Large intestine (tissue), 3 donors: ENCODE measurements around the gene ZNF407. TPM values are rescaled to one million over a fixed set of nuclear protein-coding genes. Genes with fewer than 3 reads are reported as not detected.

Source experiments
- DNase-seq, 2 donors: peaks; one replicate each; pipeline versions ENCODE4 v3.0.0 to v3.0.0-alpha.2; 2013
- H3K27ac ChIP-seq: one replicate; pipeline ENCODE4 v1.5.1; 2013; ENCODE audit warnings: low read length
- H3K27me3 ChIP-seq: 2 replicates; pipeline ENCODE4 v1.6.1; 2013; ENCODE audit warnings: low read length; ENCODE audit not compliant: control insufficient read depth, insufficient read depth
- H3K36me3 ChIP-seq: 2 replicates; pipeline ENCODE4 v1.6.1; 2013; ENCODE audit warnings: low read length; ENCODE audit not compliant: control insufficient read depth, insufficient read depth
- H3K4me1 ChIP-seq: one replicate; pipeline ENCODE4 v1.6.1; 2013; ENCODE audit warnings: low read length; ENCODE audit not compliant: control insufficient read depth, insufficient read depth
- H3K4me3 ChIP-seq: one replicate; pipeline ENCODE4 v1.5.1; 2013; ENCODE audit warnings: low read length
- H3K9me3 ChIP-seq: one replicate; pipeline ENCODE4 v1.6.1; 2013; ENCODE audit warnings: mild to moderate bottlenecking, low read depth, low read length, moderate library complexity; ENCODE audit not compliant: control insufficient read depth
- WGBS: methylation state at CpG from one replicate; pipeline ENCODE4 v1.1.5; 2013; ENCODE audit warnings: low lambda C conversion rate; ENCODE audit not compliant: insufficient coverage; 5-methylcytosine and 5-hydroxymethylcytosine counted together
- polyA plus RNA-seq: library from polyadenylated mRNA; unstranded; fragments of 120-200 nt; gene quantifications from one replicate; pipeline ENCODE4 v1.2.1, GENCODE V29; 2013

ZNF407 gene
- polyA plus RNA-seq, 1 donor = 6.6 TPM

DNA sequence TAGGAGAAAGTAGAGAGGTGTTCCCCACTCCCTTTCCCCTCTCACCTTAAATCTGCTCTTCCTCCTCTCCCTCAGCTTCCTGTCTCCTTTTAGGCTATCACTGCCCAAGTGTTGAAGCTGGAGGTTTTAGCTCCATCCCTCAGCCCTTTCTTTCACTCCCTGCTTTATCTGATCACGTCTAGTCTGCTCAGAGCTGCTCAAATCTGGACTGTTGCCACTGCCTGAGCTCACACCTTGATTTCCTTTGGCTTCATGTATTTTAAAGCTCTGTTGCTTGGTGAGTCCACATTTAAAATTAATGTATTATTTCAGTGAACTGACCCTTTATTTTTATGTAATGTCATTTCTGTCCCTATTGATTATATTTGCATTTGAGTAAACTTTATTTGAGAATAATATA is 374.7 kb downstream of the ZNF407 start:
- DNase-seq = no peak
- Histone ChIP-seq H3K27ac (no peak overlapping the region), H3K9me3 (no peaks in the 10 kb centered on the region), H3K27me3 (no peaks in the 10 kb centered on the region), H3K4me3 (no peak overlapping the region), H3K4me1 (no peaks in the 10 kb centered on the region), H3K36me3 (no peaks in the 10 kb centered on the region)
- WGBS = no CpG with 5 or more reads among the region's 1 CpG

DNA sequence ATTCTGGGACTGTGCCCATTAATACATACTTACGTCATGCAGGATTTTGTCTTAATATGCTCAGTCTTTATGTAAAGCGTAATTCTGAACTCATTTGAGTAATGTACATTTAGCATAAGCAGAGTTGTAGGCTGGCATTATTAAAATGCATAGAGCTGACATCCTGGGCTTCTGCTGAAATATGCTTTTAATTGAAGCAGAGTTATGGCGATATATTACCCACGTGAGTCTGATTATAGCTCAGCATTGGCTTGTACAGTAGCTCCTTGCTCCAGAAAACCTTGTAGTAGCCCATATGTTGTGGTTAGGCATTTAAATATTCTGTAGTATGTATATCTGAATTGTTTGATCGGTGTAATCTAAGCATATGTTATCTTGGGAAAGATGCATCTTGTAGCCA is 377.3 kb downstream of the ZNF407 start:
- H3K4me1 ChIP-seq = no peaks in the 10 kb centered on the region
- no peaks in the 10 kb centered on the region for H3K36me3 ChIP-seq
- no peak overlapping the region for H3K27ac ChIP-seq
- DNase-seq = no peak
- H3K27me3 ChIP-seq = no peaks in the 10 kb centered on the region
- no peaks in the 10 kb centered on the region for H3K9me3 ChIP-seq
- WGBS = no CpG with 5 or more reads among the region's 5 CpGs
- no peak overlapping the region for H3K4me3 ChIP-seq

DNA sequence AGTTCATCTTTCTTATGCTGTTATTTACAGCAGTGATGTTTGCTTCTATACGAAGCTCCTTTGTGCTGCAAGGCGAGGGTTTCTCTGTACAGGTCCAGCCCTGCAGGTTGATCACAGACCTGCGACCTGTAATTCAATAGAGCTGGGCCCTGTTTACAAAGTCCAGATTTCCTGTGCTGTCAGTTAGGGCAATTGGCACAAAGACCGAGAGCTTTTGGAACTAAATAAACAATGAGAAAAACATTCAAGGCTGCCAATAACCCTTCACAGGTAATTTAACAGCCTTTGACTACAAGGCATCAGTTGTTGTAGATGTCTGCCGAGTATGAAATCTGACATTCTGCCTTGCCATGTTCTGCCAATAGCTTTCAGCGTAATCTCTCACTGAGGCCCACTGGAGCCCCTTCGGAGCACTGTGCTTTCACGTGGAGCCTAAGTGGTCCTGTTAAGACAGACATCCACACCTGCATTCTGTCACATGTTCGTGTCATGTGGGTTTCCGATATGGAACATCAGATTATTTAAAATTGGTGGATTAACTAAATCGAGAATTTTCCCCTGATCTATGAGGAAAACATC is 378.8 kb downstream of the ZNF407 start:
- no peak overlapping the region for H3K27ac ChIP-seq
- no peaks in the 10 kb centered on the region for H3K9me3 ChIP-seq
- no peaks in the 10 kb centered on the region for H3K36me3 ChIP-seq
- 50% methylated on average over 1 of the region's 11 CpGs for WGBS
- no peak overlapping the region for H3K4me3 ChIP-seq
- no peaks in the 10 kb centered on the region for H3K27me3 ChIP-seq
- DNase-seq = no peak
- H3K4me1 ChIP-seq = no peaks in the 10 kb centered on the region

DNA sequence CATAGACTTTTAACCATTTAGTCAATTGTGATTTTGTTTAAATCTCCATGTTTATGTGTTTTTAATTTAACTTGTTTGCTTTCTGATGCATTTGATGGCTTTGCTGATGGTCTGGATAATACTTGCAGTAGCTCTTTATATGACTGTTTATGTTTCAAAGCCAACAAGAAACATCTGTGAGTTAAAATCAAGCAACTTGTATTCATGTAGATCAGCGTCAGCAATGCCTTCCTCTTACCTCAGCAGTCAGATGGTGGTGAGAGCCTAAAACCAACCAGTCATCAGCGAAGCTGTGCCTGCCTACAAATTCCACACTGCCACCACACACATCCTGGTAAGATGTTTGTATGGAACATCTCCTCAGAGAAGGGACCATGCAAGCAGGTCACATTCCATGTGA is 379.4 kb downstream of the ZNF407 start:
- no peak for DNase-seq
- no CpG with 5 or more reads among the region's 2 CpGs for WGBS
- Histone ChIP-seq H3K27ac (no peak overlapping the region), H3K27me3 (no peaks in the 10 kb centered on the region), H3K4me1 (no peaks in the 10 kb centered on the region), H3K4me3 (no peak overlapping the region), H3K9me3 (no peaks in the 10 kb centered on the region), H3K36me3 (no peaks in the 10 kb centered on the region)

DNA sequence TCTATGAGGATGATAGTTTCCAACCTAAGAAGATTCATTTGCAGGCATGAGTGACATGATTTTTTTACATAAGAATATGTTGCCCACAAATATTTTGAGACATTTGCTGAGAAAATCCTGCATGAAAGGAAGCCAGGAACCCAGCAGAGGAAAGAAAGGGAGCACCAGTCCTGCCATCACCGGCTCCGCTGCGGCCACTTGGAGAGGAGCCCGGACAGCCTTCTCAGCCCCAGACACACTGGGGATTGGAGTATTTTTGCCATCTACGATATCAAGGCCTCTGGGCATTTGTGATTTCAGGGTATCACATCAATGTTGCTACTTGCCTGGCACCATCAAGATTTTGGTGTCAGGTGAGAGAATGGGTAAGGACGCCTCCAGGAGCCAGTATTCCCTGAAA is 383.0 kb downstream of the ZNF407 start:
- no peaks in the 10 kb centered on the region for H3K4me1 ChIP-seq
- no peaks in the 10 kb centered on the region for H3K9me3 ChIP-seq
- H3K4me3 ChIP-seq = no peak overlapping the region
- no CpG with 5 or more reads among the region's 6 CpGs for WGBS
- no peak overlapping the region for H3K27ac ChIP-seq
- H3K36me3 ChIP-seq = no peaks in the 10 kb centered on the region
- DNase-seq = no peak
- no peaks in the 10 kb centered on the region for H3K27me3 ChIP-seq

DNA sequence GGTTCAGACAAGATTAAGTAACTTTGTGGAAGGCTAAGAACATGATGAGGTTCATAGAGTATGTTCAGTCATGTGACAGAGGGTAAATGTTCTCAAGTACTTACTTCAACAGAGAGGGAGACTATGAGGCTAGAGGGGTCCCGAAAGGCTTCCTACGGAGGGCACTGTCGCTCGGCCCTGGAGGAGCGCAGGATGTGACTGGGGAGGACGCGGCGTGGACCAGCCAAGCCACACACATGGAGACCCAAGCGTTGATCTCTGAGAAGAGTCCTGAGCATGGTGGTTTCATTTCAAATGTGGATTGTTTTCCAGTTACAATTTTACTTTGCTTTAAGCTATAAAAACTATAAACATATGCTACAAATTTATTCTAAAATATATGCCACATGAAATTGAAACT is 383.8 kb downstream of the ZNF407 start:
- Histone ChIP-seq H3K4me1 (no peaks in the 10 kb centered on the region), H3K27ac (no peak overlapping the region), H3K36me3 (no peaks in the 10 kb centered on the region), H3K4me3 (no peak overlapping the region), H3K9me3 (no peaks in the 10 kb centered on the region), H3K27me3 (no peaks in the 10 kb centered on the region)
- no peak for DNase-seq
- WGBS = no CpG with 5 or more reads among the region's 9 CpGs

DNA sequence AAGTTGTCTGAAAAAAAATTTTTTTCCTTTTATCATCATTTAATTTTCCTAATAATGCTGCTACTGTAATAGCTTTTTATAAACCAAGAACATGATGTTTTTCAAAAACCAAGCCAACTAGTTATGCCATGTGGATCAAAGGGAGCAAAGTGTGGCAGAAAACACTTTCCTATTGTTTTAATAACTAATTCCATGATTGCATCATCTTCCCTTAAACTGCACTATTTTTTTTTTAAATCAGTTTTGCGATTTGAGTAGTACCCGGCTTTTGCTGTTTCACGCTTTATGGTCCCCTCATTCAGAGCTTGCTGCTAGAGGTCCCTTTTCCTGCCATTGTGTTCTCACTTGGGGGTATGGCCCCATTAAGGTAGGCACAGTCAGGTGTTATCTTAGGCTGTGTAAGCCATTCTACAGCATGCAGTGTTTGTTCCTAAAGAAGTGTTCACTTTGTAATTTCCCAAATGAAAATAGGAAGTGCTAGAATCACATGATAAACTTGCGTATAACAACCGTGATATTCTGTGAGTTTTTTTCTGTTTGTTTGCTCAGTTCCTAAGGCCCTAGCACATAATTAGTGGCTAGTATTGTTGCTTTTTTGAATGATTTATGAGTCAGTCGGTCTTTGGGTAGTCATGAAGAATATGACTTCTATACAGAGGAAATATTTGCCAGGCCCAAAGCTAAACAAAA is 385.4 kb downstream of the ZNF407 start:
- peak in 1 of 2 donors; percentile 9 for DNase-seq
- H3K4me3 ChIP-seq = no peak overlapping the region
- H3K4me1 ChIP-seq = no peaks in the 10 kb centered on the region
- 29% methylated on average over 3 of the region's 6 CpGs for WGBS
- H3K27ac ChIP-seq = no peak overlapping the region
- H3K27me3 ChIP-seq = no peaks in the 10 kb centered on the region
- H3K36me3 ChIP-seq = no peaks in the 10 kb centered on the region
- H3K9me3 ChIP-seq = no peaks in the 10 kb centered on the region

DNA sequence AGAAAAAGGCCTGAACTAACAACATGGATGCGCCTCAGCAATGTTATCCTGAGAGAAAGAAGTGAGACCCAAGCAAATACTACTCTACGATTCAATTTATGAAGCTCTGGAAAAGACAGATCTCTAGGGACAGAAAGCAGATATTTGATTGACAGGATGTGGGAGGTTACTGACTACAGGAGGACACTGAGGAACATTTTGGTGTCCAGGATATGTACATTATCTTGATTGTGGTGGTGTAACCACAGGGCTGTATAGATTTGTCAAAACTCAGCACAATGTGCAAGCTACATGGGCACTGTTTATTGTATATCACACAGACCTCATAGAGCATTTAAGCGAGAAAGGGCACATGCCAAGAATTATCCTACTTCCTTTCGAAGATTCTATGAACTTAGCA is 391.5 kb downstream of the ZNF407 start:
- WGBS = 97% methylated on average over 4 of the region's 4 CpGs

DNA sequence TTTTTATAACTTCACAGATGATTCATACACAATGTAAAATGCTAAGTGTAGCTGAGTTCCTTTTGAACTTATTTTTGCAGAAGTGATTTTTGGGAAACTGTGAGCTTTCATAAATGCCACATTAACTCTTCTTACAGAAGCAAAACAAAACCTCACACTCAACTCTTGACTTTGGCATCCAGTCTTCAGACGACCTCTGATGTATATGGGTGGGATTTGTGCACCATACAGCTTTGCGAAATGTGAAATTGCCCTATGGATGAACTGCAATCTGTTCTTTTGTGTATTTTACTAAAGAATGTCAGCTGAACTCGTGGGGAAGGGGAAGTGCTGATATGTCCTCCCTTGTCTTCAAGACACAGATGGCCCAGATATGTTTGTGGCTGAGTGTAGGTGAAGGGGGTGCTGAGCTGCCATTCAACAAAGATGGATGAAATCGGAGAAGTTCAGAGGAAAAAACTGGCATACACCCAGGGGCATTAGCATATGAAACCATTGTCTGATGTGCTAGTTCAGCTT is 393.0 kb downstream of the ZNF407 start:
- Histone ChIP-seq H3K4me3 (no peak overlapping the region), H3K36me3 (no peaks in the 10 kb centered on the region), H3K9me3 (no peaks in the 10 kb centered on the region), H3K27ac (no peak overlapping the region), H3K27me3 (no peaks in the 10 kb centered on the region), H3K4me1 (no peaks in the 10 kb centered on the region)
- no peak for DNase-seq
- WGBS = no CpG with 5 or more reads among the region's 4 CpGs

More for the DNA sequence above, 391.5 kb downstream of the ZNF407 start:
- DNase-seq = no peak
- H3K4me1 ChIP-seq = no peaks in the 10 kb centered on the region
- H3K4me3 ChIP-seq = no peak overlapping the region
- H3K9me3 ChIP-seq = no peaks in the 10 kb centered on the region
- H3K36me3 ChIP-seq = no peaks in the 10 kb centered on the region
- H3K27ac ChIP-seq = no peak overlapping the region
- no peaks in the 10 kb centered on the region for H3K27me3 ChIP-seq

DNA sequence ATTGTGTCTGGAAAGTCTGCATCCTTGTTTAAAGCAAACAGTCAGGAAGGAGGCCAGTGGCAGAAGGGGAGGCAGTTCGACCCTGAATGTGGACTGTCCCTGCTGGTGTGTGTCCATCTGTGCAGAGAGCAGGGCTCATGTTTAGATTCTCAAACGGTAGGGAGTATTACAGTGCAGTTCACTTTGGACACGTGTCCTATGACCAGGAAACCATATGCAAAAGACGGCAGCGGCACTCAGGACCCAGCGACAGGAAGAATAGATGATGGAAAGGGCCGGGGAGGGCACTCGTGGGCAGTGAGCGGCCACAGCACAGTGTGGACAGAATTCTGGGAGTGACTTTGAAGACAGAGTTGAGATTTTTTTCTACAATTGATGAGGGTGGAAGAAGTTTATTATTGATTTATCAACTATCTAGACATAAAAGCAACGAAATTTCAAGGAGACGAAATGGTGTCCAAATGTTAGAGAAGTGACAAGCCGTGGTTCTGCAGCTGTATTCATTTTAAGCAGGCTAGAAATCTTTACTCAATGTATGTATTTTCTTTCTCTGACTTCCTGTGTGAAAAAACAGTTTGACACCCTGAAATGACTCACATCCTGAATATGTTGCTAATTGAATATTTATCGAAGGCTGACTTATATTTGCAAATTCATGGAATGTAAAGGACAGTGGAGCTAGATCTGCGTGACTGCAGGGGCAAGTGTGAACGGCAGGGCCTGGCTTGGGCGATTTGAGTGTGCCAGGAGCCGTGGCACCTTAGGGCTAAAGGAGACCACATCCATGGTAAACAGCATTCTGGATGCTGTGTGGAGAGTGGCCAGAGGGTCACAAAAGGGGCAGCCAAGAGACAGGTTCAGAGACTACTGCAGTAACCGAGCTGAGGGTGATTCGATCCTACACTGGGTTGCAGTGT is 397.1 kb downstream of the ZNF407 start:
- Histone ChIP-seq H3K36me3 (no peaks in the 10 kb centered on the region), H3K4me1 (no peaks in the 10 kb centered on the region), H3K4me3 (no peak overlapping the region), H3K9me3 (no peaks in the 10 kb centered on the region), H3K27me3 (no peaks in the 10 kb centered on the region), H3K27ac (no peak overlapping the region)
- 73% methylated on average over 2 of the region's 19 CpGs for WGBS
- no peak for DNase-seq
